Ascending aorta (tissue), 2 donors: ENCODE results near the gene PHLDA3. TPM values are rescaled to one million over a fixed set of nuclear protein-coding genes. Genes with fewer than 3 reads are reported as not detected.
A peak's percentile ranks its signal among the peaks of the same experiment; 100 is the strongest.
"Not testable (repeated sequence)": the region's sequence is repeated elsewhere in the genome, so short reads cannot be mapped to it uniquely, and the experiment has no call there.

ENCODE experiments used
- DNase-seq, 2 donors: peaks; one replicate each; pipeline ENCODE4 v3.0.0-alpha.2; 2019; ENCODE audit warnings: low spot score in 2 of 2
- H3K27ac ChIP-seq, 2 donors: fragments of 200-600 bp; sonication (generic); one replicate each; pipeline ENCODE4 v1.5.1; 2016 to 2017; ENCODE audit warnings: mild to moderate bottlenecking in 1 of 2
- H3K27me3 ChIP-seq: fragments of 200-600 bp; sonication (generic); one replicate; pipeline ENCODE4 v1.5.1; 2017
- H3K36me3 ChIP-seq, 2 donors: fragments of 200-600 bp; sonication (generic); one replicate each; pipeline ENCODE4 v1.5.1; 2016
- H3K4me1 ChIP-seq, 2 donors: fragments of 200-600 bp; sonication (generic); one replicate each; pipeline ENCODE4 v1.5.1; 2016 to 2017; ENCODE audit warnings: mild to moderate bottlenecking in 1 of 2
- H3K4me3 ChIP-seq, 2 donors: fragments of 200-600 bp; sonication (generic); one replicate each; pipeline ENCODE4 v1.5.1; 2016 to 2017; ENCODE audit warnings: mild to moderate bottlenecking in 1 of 2
- H3K9me3 ChIP-seq, 2 donors: fragments of 200-600 bp; sonication (generic); one replicate each; pipeline ENCODE4 v1.5.1; 2016
- intact Hi-C: fragments of 100-400 bp; cut with DNase I; formaldehyde crosslinking; loops from one replicate; pipeline ENCODE4 v1.15.1; 2023
- total RNA-seq: library from RNA; depleted of rRNA; stranded (reverse); fragments of >200 nt; gene quantifications from one replicate; pipeline ENCODE4 v1.1.0, GENCODE V29; 2016
- TF ChIP-seq, protein P1 (sequence below), 3 experiments: fragments of 200-600 bp in 2 of 3; fragments of 450-650 bp in 1 of 3; sonication (generic) in 2 of 3; IDR thresholded peaks; one replicate each; pipeline ENCODE4 v1.5.1; 2016 to 2019; ENCODE audit warnings: antibody characterized with exemption in 3 of 3, mild to moderate bottlenecking in 1 of 3, moderate library complexity in 1 of 3

The PHLDA3 gene
- total RNA-seq, 1 donor from 2014 or later: 111 TPM

DNA sequence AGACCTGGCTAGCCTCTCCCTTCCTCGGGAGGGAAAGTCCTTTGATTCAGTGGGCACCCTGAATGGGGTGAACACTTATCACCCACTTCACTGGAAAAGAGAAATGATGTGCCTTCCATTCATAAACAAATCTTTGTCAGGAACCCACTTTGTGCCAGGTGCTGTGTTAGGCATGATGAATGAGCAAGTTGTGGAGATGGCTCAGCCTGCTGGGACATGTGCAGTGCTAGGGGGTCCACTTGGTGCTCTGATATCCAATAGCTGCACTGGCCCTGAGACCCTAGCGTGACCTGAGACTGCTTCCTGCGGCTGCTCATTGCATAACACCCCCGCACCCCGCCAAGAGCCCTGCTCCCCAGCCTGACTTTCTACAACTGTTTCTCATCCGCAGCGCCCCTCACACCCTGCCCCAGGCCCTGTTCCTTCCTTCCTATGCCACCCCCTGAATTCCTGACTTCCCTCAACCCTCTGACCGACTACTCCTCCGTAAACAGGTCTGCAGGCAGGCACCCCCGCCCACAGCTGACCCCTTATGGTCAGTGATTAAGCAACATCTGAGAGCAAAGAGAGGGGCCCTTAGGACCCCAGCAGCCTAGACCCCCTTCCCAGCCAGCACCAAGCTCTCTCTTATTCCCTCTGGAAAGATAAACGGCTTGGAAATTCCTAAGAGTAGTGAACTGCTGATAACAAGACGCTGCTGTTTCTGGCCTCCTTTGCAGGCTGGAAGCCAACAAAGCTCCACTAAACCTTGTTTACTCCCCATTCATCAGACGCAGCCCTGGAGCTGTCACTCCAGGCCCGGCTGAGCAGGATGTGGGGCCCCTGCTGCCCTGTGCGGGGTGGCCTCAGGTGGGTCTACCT, 25.0 kb upstream of the PHLDA3 start:
- peak overlapping the region; percentile 58 to 75 for H3K27ac ChIP-seq
- H3K36me3 ChIP-seq: peaks cover 43 to 76% of the 10 kb centered on the region in 2 donors
- TF ChIP-seq, protein P1, sequence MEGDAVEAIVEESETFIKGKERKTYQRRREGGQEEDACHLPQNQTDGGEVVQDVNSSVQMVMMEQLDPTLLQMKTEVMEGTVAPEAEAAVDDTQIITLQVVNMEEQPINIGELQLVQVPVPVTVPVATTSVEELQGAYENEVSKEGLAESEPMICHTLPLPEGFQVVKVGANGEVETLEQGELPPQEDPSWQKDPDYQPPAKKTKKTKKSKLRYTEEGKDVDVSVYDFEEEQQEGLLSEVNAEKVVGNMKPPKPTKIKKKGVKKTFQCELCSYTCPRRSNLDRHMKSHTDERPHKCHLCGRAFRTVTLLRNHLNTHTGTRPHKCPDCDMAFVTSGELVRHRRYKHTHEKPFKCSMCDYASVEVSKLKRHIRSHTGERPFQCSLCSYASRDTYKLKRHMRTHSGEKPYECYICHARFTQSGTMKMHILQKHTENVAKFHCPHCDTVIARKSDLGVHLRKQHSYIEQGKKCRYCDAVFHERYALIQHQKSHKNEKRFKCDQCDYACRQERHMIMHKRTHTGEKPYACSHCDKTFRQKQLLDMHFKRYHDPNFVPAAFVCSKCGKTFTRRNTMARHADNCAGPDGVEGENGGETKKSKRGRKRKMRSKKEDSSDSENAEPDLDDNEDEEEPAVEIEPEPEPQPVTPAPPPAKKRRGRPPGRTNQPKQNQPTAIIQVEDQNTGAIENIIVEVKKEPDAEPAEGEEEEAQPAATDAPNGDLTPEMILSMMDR (IDR thresholded peaks at IDR 0.05): no peak
- peaks cover 62 to 98% of the 10 kb centered on the region in 2 donors for H3K4me1 ChIP-seq
- DNase-seq: no peak
- H3K9me3 ChIP-seq: no peaks in the 10 kb centered on the region
- intact Hi-C loops: no loop called here
- no peaks in the 10 kb centered on the region for H3K27me3 ChIP-seq
- peak overlapping the region; percentile 18 to 30 for H3K4me3 ChIP-seq

DNA sequence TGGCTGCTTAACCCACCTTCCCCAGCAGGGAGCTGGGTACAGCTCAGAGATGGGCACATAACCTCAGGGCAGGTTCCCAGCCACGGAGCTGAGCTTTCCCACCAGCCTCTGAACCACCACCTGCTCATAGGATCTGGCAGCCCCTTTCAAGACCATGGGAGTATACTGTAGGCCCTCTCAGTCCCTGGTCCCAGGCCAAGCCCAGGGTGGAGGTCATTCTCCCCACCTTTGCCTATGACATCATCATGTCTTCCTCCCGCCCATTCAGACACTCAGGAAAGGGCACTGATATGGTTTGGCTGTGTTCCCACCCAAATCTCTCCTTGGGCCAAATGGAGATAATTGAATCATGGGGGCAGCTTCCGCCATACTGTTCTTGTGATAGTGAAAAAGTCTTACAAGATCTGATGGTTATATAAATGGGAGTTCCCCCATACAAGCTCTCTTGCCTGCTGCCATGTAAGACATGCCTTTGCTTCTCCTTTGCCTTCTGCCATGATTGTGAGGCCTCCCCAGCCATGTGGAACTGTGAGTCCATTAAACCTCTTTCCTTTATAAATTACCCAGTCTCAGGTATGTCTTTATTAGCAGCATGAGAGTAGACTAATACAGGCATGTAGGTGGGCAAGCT, 24.2 kb upstream of the PHLDA3 start:
- intact Hi-C loops: not testable (repeated sequence)

DNA sequence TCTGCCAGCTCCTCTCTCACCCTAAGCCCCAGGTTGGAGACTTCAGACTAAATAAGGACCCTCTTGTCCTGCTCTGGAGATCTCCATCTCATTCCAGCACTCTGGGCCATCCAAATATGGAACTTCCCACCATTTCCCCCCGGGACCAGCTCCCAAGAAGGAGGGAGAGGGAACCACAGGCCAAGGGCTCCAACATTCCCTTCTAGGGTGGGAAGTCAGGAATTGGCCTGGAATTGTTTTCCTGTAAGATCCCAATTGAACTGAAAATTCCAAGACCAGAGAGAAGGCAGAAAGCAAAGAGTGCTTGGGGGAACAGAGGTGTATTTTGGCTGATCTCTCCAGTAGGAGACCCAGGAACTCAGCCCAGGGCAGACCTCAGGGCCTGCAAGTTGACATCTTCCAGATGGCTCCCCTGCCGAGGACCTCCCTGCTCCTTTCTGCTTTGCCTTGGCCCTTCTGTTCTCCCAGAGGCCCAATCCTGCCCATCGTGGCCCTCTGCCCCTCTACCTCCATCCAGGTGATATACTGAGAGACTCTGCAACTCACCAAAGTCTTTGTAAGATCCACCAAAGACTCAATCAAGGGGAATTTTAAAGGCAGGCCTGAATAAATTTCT, 23.0 kb upstream of the PHLDA3 start:
- peak overlapping the region in 1 of 2 donors; percentile 4 for H3K4me3 ChIP-seq
- intact Hi-C loops: no loop called here
- TF ChIP-seq, protein P1 (IDR thresholded peaks at IDR 0.05): no peak

More for the DNA sequence above, 24.2 kb upstream of the PHLDA3 start:
- peaks cover 45 to 76% of the 10 kb centered on the region in 2 donors for H3K36me3 ChIP-seq
- H3K9me3 ChIP-seq, DNase-seq, H3K27me3 ChIP-seq, H3K4me3 ChIP-seq: not testable (repeated sequence)
- peak overlapping the region; percentile 58 to 75 for H3K27ac ChIP-seq
- peaks cover 59 to 98% of the 10 kb centered on the region in 2 donors for H3K4me1 ChIP-seq

DNA sequence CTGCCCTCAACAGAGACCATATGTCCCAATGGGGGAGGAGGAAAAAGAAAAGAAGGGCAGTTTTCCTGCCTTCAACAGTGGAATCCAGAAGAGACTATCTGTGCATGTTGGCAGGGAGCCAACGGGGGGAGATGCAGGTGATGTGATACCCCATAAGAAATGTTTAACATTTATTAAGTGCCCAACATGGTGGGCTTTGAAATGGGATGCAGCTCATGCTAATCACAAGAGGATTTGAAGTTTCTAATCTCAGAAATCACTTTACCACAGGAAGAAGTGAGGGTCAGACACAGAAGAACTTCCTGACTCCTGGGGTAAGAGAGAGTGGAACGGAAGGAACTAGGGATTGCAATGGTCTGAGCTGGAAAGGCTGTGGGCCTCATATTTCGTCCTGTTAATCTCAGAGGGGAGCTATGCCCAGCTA, 21.7 kb upstream of the PHLDA3 start:
- no peak for DNase-seq

More for the DNA sequence above, 23.0 kb upstream of the PHLDA3 start:
- Histone ChIP-seq H3K4me1 (peaks cover 55 to 93% of the 10 kb centered on the region in 2 donors), H3K9me3 (no peaks in the 10 kb centered on the region), H3K27ac (peak overlapping the region; percentile 58 to 75), H3K27me3 (no peaks in the 10 kb centered on the region), H3K36me3 (peaks cover 56 to 81% of the 10 kb centered on the region in 2 donors)
- no peak for DNase-seq

DNA sequence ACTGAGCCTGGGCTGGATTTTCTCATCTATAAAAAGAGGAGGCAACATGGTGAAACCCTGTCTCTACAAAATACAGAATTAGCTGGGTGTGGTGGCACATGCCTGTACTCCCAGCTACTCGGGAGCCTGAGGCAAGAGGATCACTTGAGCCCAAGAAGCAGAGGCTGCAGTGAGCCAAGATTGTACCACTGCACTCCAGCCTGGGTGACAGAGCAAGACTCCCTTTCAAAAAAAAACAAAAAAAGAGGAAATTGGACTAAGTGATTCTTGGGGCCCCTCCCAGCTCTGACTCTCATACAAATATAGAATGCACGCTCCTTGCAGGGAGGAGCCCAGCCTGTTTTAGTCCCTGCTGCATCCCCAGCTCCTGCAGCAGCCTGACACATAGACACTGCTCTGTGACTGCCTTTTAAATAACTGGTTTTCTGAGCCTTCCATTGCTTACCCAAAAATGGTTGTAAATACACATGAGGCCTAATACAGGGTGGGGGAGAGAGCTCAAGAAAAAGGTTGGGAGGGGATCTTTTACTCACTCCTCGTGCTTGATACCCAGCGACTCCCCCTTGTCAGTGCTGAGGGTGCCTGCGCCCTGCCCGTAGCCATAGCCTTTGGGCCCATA, 20.8 kb upstream of the PHLDA3 start:
- intact Hi-C loops: no loop called here
- H3K9me3 ChIP-seq: no peaks in the 10 kb centered on the region
- H3K4me3 ChIP-seq: peak overlapping the region; percentile 1 to 24
- H3K36me3 ChIP-seq: peaks cover 68 to 91% of the 10 kb centered on the region in 2 donors
- no peak for DNase-seq
- H3K27me3 ChIP-seq: no peaks in the 10 kb centered on the region
- TF ChIP-seq, protein P1 (IDR thresholded peaks at IDR 0.05): no peak
- peak overlapping the region; percentile 72 to 75 for H3K27ac ChIP-seq
- peaks cover 37 to 77% of the 10 kb centered on the region in 2 donors for H3K4me1 ChIP-seq

More for the DNA sequence above, 21.7 kb upstream of the PHLDA3 start:
- peak overlapping the region; percentile 58 to 75 for H3K27ac ChIP-seq
- H3K27me3 ChIP-seq: no peaks in the 10 kb centered on the region
- peaks cover 68 to 91% of the 10 kb centered on the region in 2 donors for H3K36me3 ChIP-seq
- H3K4me3 ChIP-seq: no peak overlapping the region
- peaks cover 47 to 83% of the 10 kb centered on the region in 2 donors for H3K4me1 ChIP-seq
- TF ChIP-seq, protein P1 (IDR thresholded peaks at IDR 0.05): no peak
- intact Hi-C loops: no loop called here
- H3K9me3 ChIP-seq: no peaks in the 10 kb centered on the region
